Suprapubic skin (tissue), 4 donors: Measurements from ENCODE around the gene PCK2.

Source experiments
- CTCF ChIP-seq, 2 donors: fragments of 200-600 bp in 1 of 2; fragments of 450-650 bp in 1 of 2; sonication (generic) in 1 of 2; IDR thresholded peaks; one replicate each; pipeline ENCODE4 v1.5.1; 2016 to 2019; ENCODE audit warnings: antibody characterized with exemption in 2 of 2, mild to moderate bottlenecking in 1 of 2, moderate library complexity in 1 of 2
- EP300 ChIP-seq: sonication (generic); formaldehyde crosslinking; IDR thresholded peaks from one replicate; pipeline ENCODE4 v1.6.1; 2017; ENCODE audit warnings: antibody characterized with exemption
- POLR2A ChIP-seq, 2 donors: fragments of 450-650 bp; IDR thresholded peaks; one replicate each; pipeline ENCODE4 v1.6.1; 2017; ENCODE audit warnings: antibody characterized with exemption in 2 of 2, mild to moderate bottlenecking in 2 of 2, moderate library complexity in 2 of 2
- POLR2AphosphoS5 ChIP-seq, 3 donors: sonication (generic); formaldehyde crosslinking; IDR thresholded peaks; one replicate each; pipeline ENCODE4 v1.6.1; 2017; ENCODE audit warnings: antibody characterized with exemption in 3 of 3

- TF ChIP-seq POLR2A (IDR thresholded peaks at IDR 0.05) = no peak
- TF ChIP-seq CTCF (IDR thresholded peaks at IDR 0.05) = no peak
- TF ChIP-seq POLR2AphosphoS5 (IDR thresholded peaks at IDR 0.05) = no peak
- TF ChIP-seq EP300 = no peak
Observed at GRCh38 chr14:24062216-24062980, 31.7 kb upstream of the PCK2 start.
